ENCODE results near the gene RERE.

RERE gene

DNA sequence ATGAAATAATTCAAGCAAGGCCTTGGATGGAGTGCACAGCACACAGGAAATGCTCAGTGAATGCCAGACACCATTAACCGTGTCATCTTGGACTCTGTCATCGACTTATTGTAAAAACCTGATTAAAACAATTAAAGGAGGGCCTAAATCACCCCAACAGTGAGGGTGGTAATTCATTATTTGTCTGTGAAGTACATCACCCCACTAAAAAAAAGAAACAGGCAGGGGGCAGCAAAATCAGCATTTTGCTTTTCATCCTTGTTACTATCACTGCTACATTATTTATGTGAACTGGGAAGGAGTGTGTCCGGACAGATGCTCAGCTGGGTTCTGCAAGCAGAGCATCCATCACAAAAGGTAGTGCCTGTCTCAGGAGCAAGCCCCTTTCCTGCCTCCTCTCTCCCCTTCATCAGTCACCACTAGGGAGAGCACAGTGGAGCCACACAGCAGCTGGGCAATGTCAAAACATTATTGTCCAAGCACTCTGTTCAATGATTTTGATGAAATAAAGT is 98.5 kb downstream of the RERE start:
- ChIA-PET POLR2A (no interaction called here), CTCF (interaction anchor here (1.2 kb wide), 1 partner anchor 131 kb away, joined by 5 read pairs; no protein-coding TSS in a partner anchor)
- TF ChIP-seq HDGF (IDR thresholded peaks at IDR 0.05; ENCODE audit: borderline replicate concordance) (no peak), ELF4 (IDR thresholded peaks at IDR 0.05) (no peak), FOXK2 (IDR thresholded peaks at IDR 0.05) (no peak), SUZ12 (IDR thresholded peaks at IDR 0.05) (no peak), CTBP1 (IDR thresholded peaks at IDR 0.05; ENCODE audit: borderline replicate concordance) (no peak)
- DNase-seq (ENCODE audit: extremely low spot score), result no peak

GRCh38 chr1:8717148-8717547 is 100.3 kb downstream of the RERE start:
- POLR2A ChIA-PET, result interaction anchor here (2.0 kb wide), 1 partner anchor 10 kb away, joined by 5 read pairs; no protein-coding TSS in a partner anchor
- DNase-seq (ENCODE audit: extremely low spot score), result no peak
- CTCF ChIA-PET, result interaction anchor here (0.6 kb wide), 1 partner anchor 156 kb away, joined by 6 read pairs; no protein-coding TSS in a partner anchor
- TF ChIP-seq BHLHE40 (IDR thresholded peaks at IDR 0.05; ENCODE audit: borderline replicate concordance), result no peak
- TF ChIP-seq HDGF (IDR thresholded peaks at IDR 0.05; ENCODE audit: borderline replicate concordance), result no peak
- TF ChIP-seq CTBP1 (IDR thresholded peaks at IDR 0.05; ENCODE audit: borderline replicate concordance), result no peak
- no peak for TF ChIP-seq TARDBP (IDR thresholded peaks at IDR 0.05)
- no peak for TF ChIP-seq FOXK2 (IDR thresholded peaks at IDR 0.05)
- TF ChIP-seq L3MBTL2 (conservative IDR thresholded peaks at IDR 0.05), result no peak
- no peak for TF ChIP-seq SP1 (IDR thresholded peaks at IDR 0.05)
- no peak for TF ChIP-seq ELF4 (IDR thresholded peaks at IDR 0.05)
- TF ChIP-seq ZNF384 (IDR thresholded peaks at IDR 0.05), result no peak

GRCh38 chr1:8716238-8716637 is 101.2 kb downstream of the RERE start:
- no peak for DNase-seq (ENCODE audit: extremely low spot score)
- TF ChIP-seq ELF4 (IDR thresholded peaks at IDR 0.05) (no peak), TARDBP (IDR thresholded peaks at IDR 0.05) (no peak), FOXK2 (IDR thresholded peaks at IDR 0.05) (no peak), L3MBTL2 (conservative IDR thresholded peaks at IDR 0.05) (no peak), SP1 (IDR thresholded peaks at IDR 0.05) (no peak), BHLHE40 (IDR thresholded peaks at IDR 0.05; ENCODE audit: borderline replicate concordance) (no peak), ZNF384 (IDR thresholded peaks at IDR 0.05) (no peak), LEF1 (IDR thresholded peaks at IDR 0.05; ENCODE audit: borderline replicate concordance) (no peak), CTBP1 (IDR thresholded peaks at IDR 0.05; ENCODE audit: borderline replicate concordance) (no peak), FOXM1 (IDR thresholded peaks at IDR 0.05; ENCODE audit: borderline replicate concordance) (no peak)
- POLR2A ChIA-PET, result no interaction called here
- CTCF ChIA-PET, result no interaction called here

DNA sequence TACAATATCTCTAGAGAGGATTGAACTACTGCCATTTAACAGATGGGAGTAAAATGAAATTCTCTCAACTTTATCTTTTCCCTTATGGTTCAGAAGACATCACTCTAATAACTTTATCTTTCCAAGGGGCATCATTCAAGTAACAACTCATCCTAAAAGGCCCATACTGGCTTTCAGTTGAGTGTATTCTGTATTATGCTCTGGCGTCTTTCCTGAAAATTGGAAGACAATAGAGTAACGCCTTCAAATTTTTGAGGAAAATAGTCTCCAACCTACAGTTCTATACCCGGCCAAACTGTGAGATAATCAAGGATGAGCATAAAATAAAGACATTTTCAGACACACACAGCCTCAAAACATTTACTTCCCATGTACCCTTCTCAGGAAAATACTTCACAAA is 103.3 kb downstream of the RERE start:
- TF ChIP-seq CTBP1 (IDR thresholded peaks at IDR 0.05; ENCODE audit: borderline replicate concordance) (no peak), FOXA1 (IDR thresholded peaks at IDR 0.05) (no peak), FOXK2 (IDR thresholded peaks at IDR 0.05) (no peak), FOXM1 (IDR thresholded peaks at IDR 0.05; ENCODE audit: borderline replicate concordance) (no peak), ARNT (IDR thresholded peaks at IDR 0.05) (no peak), TARDBP (IDR thresholded peaks at IDR 0.05) (no peak), LEF1 (IDR thresholded peaks at IDR 0.05; ENCODE audit: borderline replicate concordance) (no peak), BHLHE40 (IDR thresholded peaks at IDR 0.05; ENCODE audit: borderline replicate concordance) (no peak), L3MBTL2 (conservative IDR thresholded peaks at IDR 0.05) (no peak), ZNF384 (IDR thresholded peaks at IDR 0.05) (no peak), SUZ12 (IDR thresholded peaks at IDR 0.05) (no peak), HDGF (IDR thresholded peaks at IDR 0.05; ENCODE audit: borderline replicate concordance) (no peak), NFRKB (IDR thresholded peaks at IDR 0.05) (no peak), PKNOX1 (IDR thresholded peaks at IDR 0.05) (no peak), SP1 (IDR thresholded peaks at IDR 0.05) (no peak), ELF4 (IDR thresholded peaks at IDR 0.05) (no peak)
- POLR2A ChIA-PET, result interaction anchor here (2.6 kb wide), 1 partner anchor 11 kb away, joined by 11 read pairs; no protein-coding TSS in a partner anchor
- CTCF ChIA-PET, result no interaction called here
- no peak for DNase-seq (ENCODE audit: extremely low spot score)

- TF ChIP-seq SUZ12 (IDR thresholded peaks at IDR 0.05) (no peak), SP1 (IDR thresholded peaks at IDR 0.05) (no peak), L3MBTL2 (conservative IDR thresholded peaks at IDR 0.05) (no peak), FOXK2 (IDR thresholded peaks at IDR 0.05) (no peak), FOXM1 (IDR thresholded peaks at IDR 0.05; ENCODE audit: borderline replicate concordance) (peak; percentile 46; the same call in 1 of the 2 replicates), NFRKB (IDR thresholded peaks at IDR 0.05) (no peak), CTBP1 (IDR thresholded peaks at IDR 0.05; ENCODE audit: borderline replicate concordance) (peak; percentile 88), PKNOX1 (IDR thresholded peaks at IDR 0.05) (peak; percentile 82), BHLHE40 (IDR thresholded peaks at IDR 0.05; ENCODE audit: borderline replicate concordance) (no peak)
Measured at GRCh38 chr1:8712413-8713231, 104.8 kb downstream of the RERE start.

GRCh38 chr1:8711873-8712412 is 105.5 kb downstream of the RERE start:
- TF ChIP-seq ELF4 (IDR thresholded peaks at IDR 0.05), result no peak
- TF ChIP-seq TARDBP (IDR thresholded peaks at IDR 0.05), result no peak
- no peak for TF ChIP-seq FOXM1 (IDR thresholded peaks at IDR 0.05; ENCODE audit: borderline replicate concordance)
- TF ChIP-seq SP1 (IDR thresholded peaks at IDR 0.05), result no peak
- TF ChIP-seq LEF1 (IDR thresholded peaks at IDR 0.05; ENCODE audit: borderline replicate concordance), result no peak
- TF ChIP-seq L3MBTL2 (conservative IDR thresholded peaks at IDR 0.05), result no peak
- TF ChIP-seq ZNF384 (IDR thresholded peaks at IDR 0.05), result no peak
- TF ChIP-seq BHLHE40 (IDR thresholded peaks at IDR 0.05; ENCODE audit: borderline replicate concordance), result no peak
- no peak for TF ChIP-seq PKNOX1 (IDR thresholded peaks at IDR 0.05)
- no peak for TF ChIP-seq HDGF (IDR thresholded peaks at IDR 0.05; ENCODE audit: borderline replicate concordance)
- no peak for TF ChIP-seq SUZ12 (IDR thresholded peaks at IDR 0.05)
- TF ChIP-seq ARNT (IDR thresholded peaks at IDR 0.05), result no peak
- no peak for TF ChIP-seq CTBP1 (IDR thresholded peaks at IDR 0.05; ENCODE audit: borderline replicate concordance)
- no peak for TF ChIP-seq FOXA1 (IDR thresholded peaks at IDR 0.05)
- ChIA-PET POLR2A (interaction anchor here (2.6 kb wide), 1 partner anchor 9 kb away, joined by 11 read pairs; no protein-coding TSS in a partner anchor), CTCF (interaction anchor here (0.6 to 1.0 kb wide), 2 partner anchors 137 to 151 kb away, joined by 3 read pairs; no protein-coding TSS in a partner anchor)
- DNase-seq (ENCODE audit: extremely low spot score), result no peak

More at GRCh38 chr1:8712413-8713231, 104.8 kb downstream of the RERE start:
- POLR2A ChIA-PET, result interaction anchor here (2.6 kb wide), 1 partner anchor 9 kb away, joined by 11 read pairs; no protein-coding TSS in a partner anchor
- CTCF ChIA-PET, result interaction anchor here (0.6 to 1.0 kb wide), 2 partner anchors 136 to 151 kb away, joined by 3 read pairs; no protein-coding TSS in a partner anchor
- DNase-seq (ENCODE audit: extremely low spot score), result peak; percentile 60
